ENCODE data around the gene DHX57. TPM values are rescaled to one million over a fixed set of nuclear protein-coding genes. Genes with fewer than 3 reads are reported as not detected.

DHX57 gene, protein sequence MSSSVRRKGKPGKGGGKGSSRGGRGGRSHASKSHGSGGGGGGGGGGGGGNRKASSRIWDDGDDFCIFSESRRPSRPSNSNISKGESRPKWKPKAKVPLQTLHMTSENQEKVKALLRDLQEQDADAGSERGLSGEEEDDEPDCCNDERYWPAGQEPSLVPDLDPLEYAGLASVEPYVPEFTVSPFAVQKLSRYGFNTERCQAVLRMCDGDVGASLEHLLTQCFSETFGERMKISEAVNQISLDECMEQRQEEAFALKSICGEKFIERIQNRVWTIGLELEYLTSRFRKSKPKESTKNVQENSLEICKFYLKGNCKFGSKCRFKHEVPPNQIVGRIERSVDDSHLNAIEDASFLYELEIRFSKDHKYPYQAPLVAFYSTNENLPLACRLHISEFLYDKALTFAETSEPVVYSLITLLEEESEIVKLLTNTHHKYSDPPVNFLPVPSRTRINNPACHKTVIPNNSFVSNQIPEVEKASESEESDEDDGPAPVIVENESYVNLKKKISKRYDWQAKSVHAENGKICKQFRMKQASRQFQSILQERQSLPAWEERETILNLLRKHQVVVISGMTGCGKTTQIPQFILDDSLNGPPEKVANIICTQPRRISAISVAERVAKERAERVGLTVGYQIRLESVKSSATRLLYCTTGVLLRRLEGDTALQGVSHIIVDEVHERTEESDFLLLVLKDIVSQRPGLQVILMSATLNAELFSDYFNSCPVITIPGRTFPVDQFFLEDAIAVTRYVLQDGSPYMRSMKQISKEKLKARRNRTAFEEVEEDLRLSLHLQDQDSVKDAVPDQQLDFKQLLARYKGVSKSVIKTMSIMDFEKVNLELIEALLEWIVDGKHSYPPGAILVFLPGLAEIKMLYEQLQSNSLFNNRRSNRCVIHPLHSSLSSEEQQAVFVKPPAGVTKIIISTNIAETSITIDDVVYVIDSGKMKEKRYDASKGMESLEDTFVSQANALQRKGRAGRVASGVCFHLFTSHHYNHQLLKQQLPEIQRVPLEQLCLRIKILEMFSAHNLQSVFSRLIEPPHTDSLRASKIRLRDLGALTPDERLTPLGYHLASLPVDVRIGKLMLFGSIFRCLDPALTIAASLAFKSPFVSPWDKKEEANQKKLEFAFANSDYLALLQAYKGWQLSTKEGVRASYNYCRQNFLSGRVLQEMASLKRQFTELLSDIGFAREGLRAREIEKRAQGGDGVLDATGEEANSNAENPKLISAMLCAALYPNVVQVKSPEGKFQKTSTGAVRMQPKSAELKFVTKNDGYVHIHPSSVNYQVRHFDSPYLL (N-terminal part only)
- total RNA-seq = 30.3 TPM
- polyA plus RNA-seq = 9.2 TPM

DNA sequence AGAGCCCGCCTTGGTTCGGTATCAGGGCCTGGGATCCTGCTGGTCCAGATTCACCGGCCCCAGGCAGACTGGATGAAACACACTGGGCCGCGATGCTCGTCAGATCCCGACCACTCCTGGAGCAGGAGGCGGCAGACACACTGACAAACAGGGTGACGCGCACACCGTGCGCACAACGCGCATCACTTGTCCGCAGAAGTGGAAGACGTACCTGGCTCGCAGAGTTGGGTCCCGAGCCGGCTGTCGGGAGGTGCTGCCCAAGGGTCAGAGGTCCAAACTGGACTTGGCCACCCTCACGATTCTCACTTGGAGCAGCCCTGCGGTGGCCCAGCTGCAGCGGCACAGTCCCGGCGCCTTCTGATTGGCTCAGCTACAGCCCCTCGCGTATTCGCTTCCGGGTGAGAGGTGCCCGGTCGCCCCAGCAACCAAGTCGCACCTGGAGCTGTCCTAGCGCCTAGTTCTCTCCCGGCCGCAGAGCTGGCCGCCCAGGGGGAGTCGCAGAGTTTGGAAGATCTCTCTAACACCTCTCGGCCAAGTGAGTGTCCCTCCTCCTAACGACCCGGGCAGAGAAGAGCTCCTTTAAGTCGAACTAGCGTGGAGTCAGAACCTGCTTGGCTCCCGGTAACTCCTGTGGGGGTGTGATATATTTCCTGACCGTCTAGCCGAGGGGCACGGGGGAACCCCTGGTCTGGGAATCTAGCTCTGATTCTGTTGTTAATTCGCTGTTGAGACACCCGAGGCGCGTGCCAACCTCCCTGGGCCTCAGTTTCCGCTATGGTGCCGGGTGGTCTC lies at the start of gene DHX57, which contains the start of gene MORN2:
Gene DHX57, minus strand, starts transcription at position 359 of the 792 bp plus-strand sequence. CDS start 7,529 bp downstream, outside the sequence.
Gene MORN2, plus strand, starts transcription at position 401 of the 792 bp plus-strand sequence.
- peak within 1 kb of the TSS; percentile 72 for H3K4me3 ChIP-seq (ENCODE audit: low read depth, low read length)
- peak within 1 kb of the TSS; percentile 25 for H3K27ac ChIP-seq (ENCODE audit: low read depth)
- H3K36me3 ChIP-seq (ENCODE audit: insufficient read depth) = no peaks in the 10 kb centered on the region
- DNase-seq (ENCODE audit: extremely low spot score) = peak; percentile 68
- H3K4me1 ChIP-seq (ENCODE audit: insufficient read depth) = no peaks in the 10 kb centered on the region
- under 1% methylated on average over 52 of the region's 52 CpGs for WGBS

DNA sequence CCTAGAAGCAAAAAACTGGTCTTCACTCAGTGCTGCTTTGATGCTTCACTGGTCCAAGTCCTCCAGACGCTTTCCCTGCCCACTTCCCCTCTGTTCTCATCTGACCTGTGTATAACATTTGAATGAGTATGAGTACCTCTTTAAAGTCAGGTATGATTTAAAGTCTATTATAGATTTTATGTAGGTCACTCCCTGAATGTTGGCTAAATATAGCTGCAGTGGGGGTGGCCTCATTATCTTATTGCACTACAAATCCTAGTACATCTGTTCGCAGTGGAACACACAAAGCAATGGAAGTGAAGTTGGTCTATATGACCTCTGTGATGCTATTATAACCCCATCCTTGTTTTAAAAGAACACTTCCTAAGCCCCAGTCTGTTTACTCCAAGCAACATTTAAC lies 47.2 kb upstream of the DHX57 start:
- Histone ChIP-seq H3K4me1 (ENCODE audit: insufficient read depth) (no peaks in the 10 kb centered on the region), H3K36me3 (ENCODE audit: insufficient read depth) (no peaks in the 10 kb centered on the region), H3K27ac (ENCODE audit: low read depth) (no peak overlapping the region), H3K4me3 (ENCODE audit: low read depth, low read length) (no peak overlapping the region)
- DNase-seq (ENCODE audit: extremely low spot score) = no peak
- 94% methylated on average over 2 of the region's 2 CpGs for whole genome bisulfite sequencing

DNA sequence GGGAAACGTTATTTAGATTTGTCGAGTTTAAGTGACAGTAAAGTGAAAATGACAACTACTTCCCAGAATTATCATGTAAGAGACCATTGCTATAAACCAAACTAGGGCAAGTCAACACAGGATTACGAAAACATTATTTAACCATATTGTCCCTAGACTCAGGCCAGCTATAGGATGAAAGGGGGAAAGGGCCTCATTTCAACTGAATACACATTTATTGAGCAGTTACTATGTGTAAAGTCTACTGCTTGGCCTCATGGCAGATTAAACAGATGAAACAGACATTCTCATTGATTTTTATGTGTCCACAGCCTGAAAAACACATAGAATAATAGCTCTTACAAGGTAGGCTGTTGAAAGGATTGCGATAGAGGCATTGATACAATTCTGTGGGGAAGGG lies 46.7 kb upstream of the DHX57 start:
- no peaks in the 10 kb centered on the region for H3K36me3 ChIP-seq (ENCODE audit: insufficient read depth)
- 74% methylated on average over 4 of the region's 4 CpGs for WGBS
- no peak overlapping the region for H3K4me3 ChIP-seq (ENCODE audit: low read depth, low read length)
- H3K27ac ChIP-seq (ENCODE audit: low read depth) = no peak overlapping the region
- DNase-seq (ENCODE audit: extremely low spot score) = no peak
- no peaks in the 10 kb centered on the region for H3K4me1 ChIP-seq (ENCODE audit: insufficient read depth)

DNA sequence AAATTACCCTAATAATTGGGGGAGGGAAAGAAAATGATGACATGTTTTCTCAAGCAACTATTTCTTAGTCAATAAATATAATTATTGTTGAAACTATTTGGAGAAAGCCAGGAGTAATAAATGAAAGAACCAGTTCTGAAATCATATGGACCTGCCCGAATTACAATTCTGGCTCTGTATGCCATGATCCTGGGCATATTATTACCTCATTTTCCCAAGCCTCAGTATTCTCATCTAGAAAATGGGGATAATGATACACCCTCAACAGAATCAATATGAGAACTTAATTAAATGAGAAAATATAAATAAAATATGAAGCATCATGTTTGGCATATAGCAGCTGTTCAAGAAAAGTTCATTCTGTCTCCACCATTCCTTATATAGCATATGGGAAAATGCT lies 36.9 kb upstream of the DHX57 start:
- Histone ChIP-seq H3K27ac (ENCODE audit: low read depth) (no peak overlapping the region), H3K4me3 (ENCODE audit: low read depth, low read length) (no peak overlapping the region), H3K36me3 (ENCODE audit: insufficient read depth) (no peaks in the 10 kb centered on the region), H3K4me1 (ENCODE audit: insufficient read depth) (peaks cover 1% of the 10 kb centered on the region)
- DNase-seq (ENCODE audit: extremely low spot score) = no peak
- WGBS = 67% methylated on average over 1 of the region's 1 CpG

DNA sequence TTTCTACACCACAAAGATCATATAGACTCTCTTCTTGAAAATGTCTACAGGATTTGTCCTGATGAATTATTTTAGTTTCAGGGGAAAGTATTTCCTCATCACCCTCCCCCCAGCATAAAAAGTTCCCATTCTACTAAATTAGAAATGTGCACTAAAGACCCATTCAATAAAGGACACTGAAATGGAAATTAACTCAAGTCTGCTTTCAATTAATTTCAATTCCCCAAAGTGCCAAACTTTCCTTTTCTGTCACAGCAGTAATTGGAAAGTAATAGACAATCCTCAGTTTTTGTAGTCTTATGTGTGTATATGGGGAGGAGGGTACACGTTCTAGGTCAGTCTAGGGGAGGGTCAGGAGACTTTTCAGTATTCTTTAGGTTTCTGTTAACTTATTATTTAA lies 35.5 kb upstream of the DHX57 start:
- Histone ChIP-seq H3K36me3 (ENCODE audit: insufficient read depth) (no peaks in the 10 kb centered on the region), H3K4me1 (ENCODE audit: insufficient read depth) (peaks cover 1% of the 10 kb centered on the region), H3K4me3 (ENCODE audit: low read depth, low read length) (no peak overlapping the region), H3K27ac (ENCODE audit: low read depth) (no peak overlapping the region)
- no peak for DNase-seq (ENCODE audit: extremely low spot score)
- 83% methylated on average over 1 of the region's 1 CpG for WGBS

DNA sequence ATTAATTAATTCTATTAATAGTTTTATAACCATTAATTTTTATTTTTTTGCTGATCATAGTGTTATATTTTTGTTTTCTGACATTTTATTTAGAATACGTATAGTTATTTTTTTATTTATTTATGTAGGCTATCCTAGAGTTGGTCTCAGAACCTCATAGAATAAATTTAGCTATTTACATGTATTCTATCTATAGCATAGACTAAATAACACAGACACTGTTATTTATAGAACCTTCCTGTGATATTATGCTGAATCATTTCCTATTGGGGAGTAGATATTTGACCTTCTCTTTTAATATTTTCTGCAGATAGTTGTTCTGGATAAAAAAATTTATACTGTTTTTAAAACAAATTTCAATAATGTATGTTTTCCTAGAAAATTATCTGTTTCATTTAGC lies 34.1 kb upstream of the DHX57 start:
- DNase-seq (ENCODE audit: extremely low spot score) = no peak
- 98% methylated on average over 1 of the region's 1 CpG for WGBS
- no peak overlapping the region for H3K27ac ChIP-seq (ENCODE audit: low read depth)

DNA sequence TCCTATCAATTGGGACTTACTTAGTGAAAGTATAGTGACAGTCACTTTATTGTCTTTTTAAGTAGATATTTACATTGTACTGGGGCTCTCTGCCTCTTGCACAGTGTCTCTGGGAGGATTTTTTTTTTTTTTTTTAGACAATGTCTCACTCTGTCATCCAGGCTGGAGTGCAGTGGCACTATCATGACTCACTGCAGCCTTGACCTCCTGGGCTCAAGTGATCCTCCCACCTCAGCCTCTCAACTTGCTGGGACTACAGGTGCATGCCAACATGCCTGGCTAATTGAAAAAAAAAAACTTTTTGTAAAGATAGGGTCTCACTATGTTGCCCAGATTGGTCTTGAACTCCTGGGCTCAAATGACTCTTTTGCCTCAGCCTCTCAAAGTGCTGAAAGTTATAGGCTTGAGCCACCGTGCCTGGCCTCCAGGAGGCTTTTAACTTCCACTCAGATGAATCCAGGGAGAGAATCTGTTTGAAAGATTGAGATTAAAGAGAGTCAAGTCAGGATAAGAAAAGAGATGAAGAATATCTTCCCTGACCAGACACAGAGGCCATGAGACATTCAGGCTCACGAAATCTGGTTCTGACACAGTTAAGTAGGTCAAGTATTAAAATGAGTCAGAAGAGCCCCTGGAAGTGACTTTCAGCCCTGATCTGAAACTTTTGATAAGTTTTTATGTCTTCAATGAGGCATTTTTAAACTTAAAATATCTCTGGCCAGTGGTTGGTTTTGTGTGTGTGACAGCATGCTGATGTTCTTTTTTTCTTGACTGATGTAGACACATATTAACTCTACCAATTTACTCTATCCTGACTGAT lies 32.2 kb upstream of the DHX57 start:
- no peak overlapping the region for H3K27ac ChIP-seq (ENCODE audit: low read depth)
- H3K4me1 ChIP-seq (ENCODE audit: insufficient read depth) = peaks cover 1% of the 10 kb centered on the region
- DNase-seq (ENCODE audit: extremely low spot score) = no peak
- no peak overlapping the region for H3K4me3 ChIP-seq (ENCODE audit: low read depth, low read length)
- 60% methylated on average over 2 of the region's 2 CpGs for WGBS
- H3K36me3 ChIP-seq (ENCODE audit: insufficient read depth) = no peaks in the 10 kb centered on the region

More for the DNA sequence above, 34.1 kb upstream of the DHX57 start:
- Histone ChIP-seq H3K4me1 (ENCODE audit: insufficient read depth) (peaks cover 1% of the 10 kb centered on the region), H3K36me3 (ENCODE audit: insufficient read depth) (no peaks in the 10 kb centered on the region), H3K4me3 (ENCODE audit: low read depth, low read length) (no peak overlapping the region)

DNA sequence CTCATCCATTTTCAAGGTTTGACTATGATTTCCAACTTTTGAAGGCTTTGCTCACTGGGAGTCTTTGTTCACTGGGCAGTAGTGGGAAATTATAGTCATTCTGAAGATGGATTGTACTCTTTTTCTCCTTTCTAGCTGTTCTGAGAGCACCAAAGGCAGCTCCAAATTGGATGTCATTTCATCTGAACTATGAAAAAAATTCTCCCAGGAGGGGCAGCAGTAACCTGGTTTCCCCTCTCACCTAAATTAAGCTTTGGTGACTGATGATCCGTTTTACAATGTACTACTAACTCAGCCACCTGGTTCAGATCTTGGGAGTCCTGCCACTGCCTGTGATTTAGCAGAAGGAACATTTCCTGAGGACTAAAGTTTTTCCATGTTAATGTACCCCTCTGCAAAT lies 31.5 kb upstream of the DHX57 start:
- Histone ChIP-seq H3K4me3 (ENCODE audit: low read depth, low read length) (no peak overlapping the region), H3K27ac (ENCODE audit: low read depth) (no peak overlapping the region), H3K36me3 (ENCODE audit: insufficient read depth) (no peaks in the 10 kb centered on the region), H3K4me1 (ENCODE audit: insufficient read depth) (peaks cover 1% of the 10 kb centered on the region)
- DNase-seq (ENCODE audit: extremely low spot score) = no peak
- WGBS = 70% methylated on average over 1 of the region's 1 CpG

DNA sequence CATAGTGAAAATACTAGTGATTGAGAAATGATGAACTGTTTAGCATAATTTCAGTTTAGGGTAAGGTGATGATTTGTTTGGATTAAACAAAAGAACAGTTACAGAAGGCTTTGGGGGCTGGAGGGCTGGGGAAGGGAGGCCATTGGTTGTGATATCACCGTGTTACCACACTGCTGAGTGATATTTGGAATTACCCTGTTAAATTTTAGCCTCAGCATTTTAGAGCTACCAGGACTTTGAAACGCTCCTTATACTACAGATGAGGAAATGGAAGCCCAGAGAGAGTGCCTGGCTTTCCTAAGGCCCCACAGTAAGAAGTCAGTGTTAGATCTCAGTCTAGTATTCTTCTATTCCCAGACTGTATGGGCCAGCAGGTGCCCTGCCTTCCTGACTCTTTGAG lies 29.5 kb upstream of the DHX57 start:
- 93% methylated on average over 2 of the region's 2 CpGs for WGBS
- Histone ChIP-seq H3K36me3 (ENCODE audit: insufficient read depth) (no peaks in the 10 kb centered on the region), H3K27ac (ENCODE audit: low read depth) (no peak overlapping the region), H3K4me1 (ENCODE audit: insufficient read depth) (peaks cover 1% of the 10 kb centered on the region), H3K4me3 (ENCODE audit: low read depth, low read length) (no peak overlapping the region)
- DNase-seq (ENCODE audit: extremely low spot score) = no peak

DNA sequence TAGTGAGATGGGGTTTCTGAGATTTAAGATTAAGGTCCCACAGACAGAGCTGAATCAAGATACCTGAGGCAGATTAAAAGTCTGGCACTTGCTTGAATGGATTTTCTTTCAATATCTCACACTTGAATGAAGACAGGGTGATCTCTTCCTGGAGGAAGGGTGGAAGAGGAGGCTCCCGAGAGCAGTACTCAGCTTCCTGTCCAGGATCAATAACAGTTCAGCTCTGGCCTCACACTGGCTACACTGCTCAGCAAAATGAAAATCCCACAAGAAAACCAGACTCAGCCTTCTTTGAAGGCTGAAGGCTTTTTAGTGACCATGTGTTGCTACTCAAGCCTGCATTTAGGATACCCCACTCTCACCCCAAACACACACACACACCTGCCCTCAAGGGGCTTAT lies 25.0 kb upstream of the DHX57 start:
- H3K27ac ChIP-seq (ENCODE audit: low read depth) = no peak overlapping the region
- no peak overlapping the region for H3K4me3 ChIP-seq (ENCODE audit: low read depth, low read length)
- DNase-seq (ENCODE audit: extremely low spot score) = no peak
- no peaks in the 10 kb centered on the region for H3K36me3 ChIP-seq (ENCODE audit: insufficient read depth)
- 73% methylated on average over 1 of the region's 1 CpG for WGBS
- no peaks in the 10 kb centered on the region for H3K4me1 ChIP-seq (ENCODE audit: insufficient read depth)

DNA sequence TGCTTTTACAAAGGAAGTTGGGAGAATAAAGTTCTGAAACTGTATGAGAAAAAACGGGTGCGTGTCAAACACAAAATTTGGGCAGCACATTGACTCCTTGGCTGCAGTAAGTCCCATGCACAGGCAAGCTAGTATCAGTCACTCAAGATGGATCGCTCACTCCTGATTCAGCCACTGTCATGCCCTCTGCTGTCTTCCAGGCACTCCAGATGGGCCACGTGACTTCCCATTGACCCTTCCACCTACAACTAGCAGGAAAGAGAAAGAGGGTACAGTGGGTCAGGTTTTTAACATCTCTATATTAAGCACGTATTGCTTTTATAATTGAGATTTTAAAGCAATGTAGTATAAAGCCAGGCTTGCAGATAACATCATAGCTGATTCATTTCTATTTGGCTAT lies 22.5 kb upstream of the DHX57 start:
- 75% methylated on average over 5 of the region's 5 CpGs for WGBS
- Histone ChIP-seq H3K4me3 (ENCODE audit: low read depth, low read length) (no peak overlapping the region), H3K36me3 (ENCODE audit: insufficient read depth) (no peaks in the 10 kb centered on the region), H3K27ac (ENCODE audit: low read depth) (no peak overlapping the region), H3K4me1 (ENCODE audit: insufficient read depth) (no peaks in the 10 kb centered on the region)
- no peak for DNase-seq (ENCODE audit: extremely low spot score)

DNA sequence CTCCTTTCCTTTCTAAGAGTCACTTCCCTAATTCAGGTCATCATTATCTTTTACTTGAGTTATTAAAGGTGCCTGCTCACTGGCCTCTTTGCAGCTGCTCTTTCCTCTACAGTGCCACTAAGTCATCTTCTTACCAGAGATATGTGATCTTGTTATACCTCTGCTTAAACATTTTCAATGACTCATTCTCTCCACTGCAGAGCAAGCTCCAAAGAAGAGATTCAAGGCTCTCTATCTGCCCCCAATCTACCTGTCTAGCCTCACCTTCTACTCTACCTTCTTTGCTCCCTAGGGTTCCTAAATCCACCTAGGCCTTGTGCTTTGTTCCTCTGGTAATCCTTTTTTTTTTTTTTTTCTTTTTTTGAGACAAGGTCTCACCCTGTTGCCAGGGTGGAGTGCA lies 17.1 kb upstream of the DHX57 start:
- no peak for DNase-seq (ENCODE audit: extremely low spot score)
- no peaks in the 10 kb centered on the region for H3K36me3 ChIP-seq (ENCODE audit: insufficient read depth)
- no peak overlapping the region for H3K27ac ChIP-seq (ENCODE audit: low read depth)
- H3K4me3 ChIP-seq (ENCODE audit: low read depth, low read length) = no peak overlapping the region
- H3K4me1 ChIP-seq (ENCODE audit: insufficient read depth) = no peaks in the 10 kb centered on the region

All from urinary bladder (tissue), 4 donors.